GM15510 (cell line): ENCODE results near the gene ADGRD1.

Source experiments
- POLR2A ChIP-seq: IDR thresholded peaks from 3 replicates; pipeline ENCODE4 v1.6.1; 2011; ENCODE audit warnings: borderline replicate concordance; ENCODE audit not compliant: insufficient read length; ENCODE audit errors: extremely low read depth

ADGRD1 gene

DNA sequence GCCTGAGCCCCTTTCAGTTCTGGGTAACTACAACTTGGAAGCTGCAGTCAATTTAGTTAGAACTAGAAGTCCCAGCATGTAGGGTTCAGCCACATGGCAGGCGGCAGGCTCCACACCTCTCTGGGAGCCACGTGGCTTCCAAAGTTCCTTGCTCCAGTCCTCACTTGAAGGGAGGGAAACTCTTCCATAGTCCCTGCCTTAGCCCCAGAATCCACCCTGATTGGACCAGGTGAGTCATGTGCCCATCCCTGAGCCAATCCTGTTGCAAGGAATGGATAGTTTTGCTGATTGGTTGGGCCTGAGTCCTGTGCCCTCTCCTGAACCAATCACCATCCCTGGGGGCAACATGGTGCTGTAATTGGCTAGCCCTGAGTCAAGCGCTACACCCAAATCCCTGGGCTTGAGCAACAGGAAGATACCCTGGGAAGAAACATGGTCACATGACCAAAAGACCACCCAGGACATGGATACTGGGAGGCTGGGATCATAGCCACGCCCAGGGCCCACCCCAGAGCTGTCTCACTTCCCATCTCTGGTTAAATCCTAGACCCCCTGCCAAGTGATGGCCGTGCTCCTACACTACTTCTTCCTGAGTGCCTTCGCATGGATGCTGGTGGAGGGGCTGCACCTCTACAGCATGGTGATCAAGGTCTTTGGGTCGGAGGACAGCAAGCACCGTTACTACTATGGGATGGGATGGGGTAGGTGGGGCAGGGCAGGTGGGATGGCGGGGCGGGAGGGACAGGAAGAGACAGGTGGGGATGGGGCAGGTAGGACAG is 154.7 kb downstream of the ADGRD1 start:
- no peak for TF ChIP-seq POLR2A

GRCh38 chr12:131111446-131111845 is 157.7 kb downstream of the ADGRD1 start:
- no peak for TF ChIP-seq POLR2A

DNA sequence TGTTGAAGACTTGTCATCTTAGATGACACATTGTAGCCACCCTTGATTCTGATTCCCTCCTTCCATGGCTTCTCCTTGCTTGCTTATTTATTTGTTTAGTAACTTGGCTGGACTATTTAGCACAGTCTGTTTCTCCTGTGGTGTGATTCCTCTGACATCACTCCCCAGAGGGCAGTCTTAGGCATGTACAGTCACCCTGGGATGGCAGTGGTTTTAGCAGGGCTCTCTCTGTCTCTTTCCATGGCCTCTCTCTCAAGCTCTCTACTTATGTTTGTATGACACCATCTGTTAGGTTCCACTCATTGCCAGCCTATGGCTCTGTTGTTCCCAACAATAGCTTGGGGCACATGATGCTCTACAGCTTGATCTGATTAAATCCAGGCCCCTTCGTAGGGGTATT is 158.3 kb downstream of the ADGRD1 start:
- TF ChIP-seq POLR2A: no peak

GRCh38 chr12:131112700-131113290 is 159.1 kb downstream of the ADGRD1 start:
- TF ChIP-seq POLR2A: no peak

GRCh38 chr12:131113568-131114270 is 160.0 kb downstream of the ADGRD1 start:
- no peak for TF ChIP-seq POLR2A

- no peak for TF ChIP-seq POLR2A
Measured at GRCh38 chr12:131114271-131114670, 160.6 kb downstream of the ADGRD1 start.

GRCh38 chr12:131114942-131115584 is 161.4 kb downstream of the ADGRD1 start:
- TF ChIP-seq POLR2A: no peak

GRCh38 chr12:131115766-131116467 is 162.2 kb downstream of the ADGRD1 start:
- no peak for TF ChIP-seq POLR2A

DNA sequence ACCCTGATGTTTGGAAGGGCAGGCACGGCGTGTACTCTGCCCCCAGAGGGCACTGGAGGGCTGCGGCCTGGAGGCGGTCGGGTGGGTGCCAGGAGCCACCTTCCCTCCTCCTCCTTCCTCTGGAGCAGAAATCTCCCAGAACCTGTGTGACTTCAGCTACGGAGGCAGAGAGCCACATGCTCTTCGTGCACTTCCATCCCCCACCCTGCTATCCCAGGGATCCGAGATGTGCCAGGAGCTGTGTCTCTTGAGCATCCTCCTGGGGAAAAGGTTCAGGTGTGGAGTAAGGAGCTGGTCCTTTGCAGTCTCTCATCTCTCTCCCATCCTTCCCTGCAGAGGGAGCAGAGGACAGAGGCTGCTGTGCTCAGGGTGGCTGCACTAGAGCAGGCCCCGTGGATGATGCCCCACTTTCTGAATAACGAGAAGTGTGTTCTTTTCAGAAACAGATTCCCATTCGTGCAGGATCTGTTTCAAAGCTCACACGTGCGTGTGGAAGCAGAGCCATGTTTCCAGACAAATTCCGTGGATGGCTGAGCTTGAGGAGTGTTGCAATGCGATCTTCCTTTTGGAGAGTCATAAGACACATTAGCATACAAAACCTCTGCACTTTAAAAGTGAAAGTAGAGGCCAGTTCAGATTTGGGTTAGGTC is 162.9 kb downstream of the ADGRD1 start:
- TF ChIP-seq POLR2A: no peak

- TF ChIP-seq POLR2A: no peak
Measured at GRCh38 chr12:131117438-131118245, 163.9 kb downstream of the ADGRD1 start.

GRCh38 chr12:131118371-131118770 is 164.7 kb downstream of the ADGRD1 start:
- TF ChIP-seq POLR2A: no peak

DNA sequence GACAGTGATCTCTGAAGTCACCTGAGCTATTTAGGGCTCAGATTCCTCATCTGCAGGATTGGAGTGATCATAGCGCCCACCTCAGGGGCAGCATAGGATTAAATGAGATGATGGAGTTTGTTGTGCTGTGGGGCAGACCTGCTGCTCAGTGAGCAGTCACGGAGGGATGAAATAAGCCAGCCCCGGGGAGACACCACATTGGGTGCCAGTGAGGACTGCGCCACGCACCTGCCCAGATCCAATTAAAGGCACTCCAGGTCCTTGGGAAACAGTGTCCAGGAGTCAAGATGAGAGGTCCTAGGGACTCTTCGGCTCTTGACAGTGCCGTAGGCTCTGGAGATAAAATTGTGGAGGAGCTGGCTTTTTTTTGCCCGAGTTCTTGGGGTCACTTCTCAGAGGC is 166.2 kb downstream of the ADGRD1 start:
- TF ChIP-seq POLR2A: no peak

DNA sequence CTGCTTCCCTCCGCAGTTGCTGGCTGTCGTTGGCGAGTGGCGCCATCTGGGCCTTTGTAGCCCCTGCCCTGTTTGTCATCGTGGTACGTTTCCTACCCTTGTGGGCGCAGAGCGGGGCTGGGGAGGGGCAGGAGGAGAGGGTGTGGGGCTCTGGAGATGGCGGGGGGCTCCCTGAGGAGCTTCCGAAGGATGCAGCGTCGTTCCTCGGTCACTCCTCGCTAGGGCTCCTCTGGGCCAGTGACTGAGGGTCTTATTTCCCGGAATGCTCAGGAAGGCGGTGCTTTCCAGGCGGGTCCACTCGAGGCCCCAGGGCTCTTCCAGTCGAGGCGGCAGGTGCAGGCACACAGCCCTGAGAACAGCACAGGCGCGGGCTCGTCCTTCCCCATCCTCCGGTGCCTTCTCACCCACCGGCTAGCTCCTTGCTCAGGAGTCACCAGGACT is 167.1 kb downstream of the ADGRD1 start:
- no peak for TF ChIP-seq POLR2A

GRCh38 chr12:131121705-131122405 is 168.1 kb downstream of the ADGRD1 start:
- TF ChIP-seq POLR2A: no peak

- no peak for TF ChIP-seq POLR2A
Measured at GRCh38 chr12:131122631-131123030, 168.9 kb downstream of the ADGRD1 start.
